ENCODE data around the gene SNTG2.

- no peak for TF ChIP-seq EP300 (IDR thresholded peaks at IDR 0.05)
- TF ChIP-seq CTCF (IDR thresholded peaks at IDR 0.05), result no peak
Observed at GRCh38 chr2:1209761-1210160, 259.1 kb downstream of the SNTG2 start.

Measured in tibial nerve (tissue), 4 donors.